ENCODE data around the gene SLC35F4. TPM values are rescaled to one million over a fixed set of nuclear protein-coding genes. Genes with fewer than 3 reads are reported as not detected.

Gene SLC35F4
- total RNA-seq = not detected

GRCh38 chr14:57865403-57866198 is at the start of gene SLC35F4:
SLC35F4 (minus strand) TSS chr14:57866092.
- no peak within 1 kb of the TSS for H3K27ac Mint-ChIP-seq
- no peaks in the 10 kb centered on the region for H3K36me3 Mint-ChIP-seq (ENCODE audit: low read depth)
- no peaks in the 10 kb centered on the region for H3K9me3 Mint-ChIP-seq
- peak; percentile 12 for DNase-seq
- no peaks in the 10 kb centered on the region for H3K4me1 Mint-ChIP-seq (ENCODE audit: low read depth)
- intact Hi-C loops (cut with micrococcal nuclease) = no loop called here
- H3K27me3 Mint-ChIP-seq (ENCODE audit: low read depth) = peaks cover 26% of the 10 kb centered on the region
- no peak within 1 kb of the TSS for H3K4me3 Mint-ChIP-seq
- CTCF ChIA-PET = no interaction called here

DNA sequence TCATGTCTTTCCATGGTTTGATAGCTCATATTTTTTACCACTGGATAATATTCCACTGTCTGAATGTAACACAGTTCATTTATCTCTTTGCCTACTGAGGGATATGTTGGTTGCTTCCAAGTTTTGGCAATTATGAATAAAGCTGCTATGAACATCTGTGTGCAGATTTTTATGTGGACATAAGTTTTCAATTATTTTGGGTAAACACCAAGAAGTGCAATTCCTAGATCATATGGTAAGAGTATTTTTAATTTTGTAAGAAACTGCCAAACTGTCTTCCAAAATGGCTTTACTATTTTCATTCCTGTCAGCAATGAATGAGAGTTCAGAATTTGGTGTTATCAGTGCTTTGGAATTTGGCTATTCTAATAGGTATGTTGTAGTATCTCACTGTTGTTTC is 43.7 kb upstream of the SLC35F4 start:
- Mint-ChIP-seq H3K9me3 (no peaks in the 10 kb centered on the region), H3K27ac (no peak overlapping the region), H3K4me3 (no peak overlapping the region), H3K27me3 (ENCODE audit: low read depth) (peaks cover 2% of the 10 kb centered on the region), H3K4me1 (ENCODE audit: low read depth) (no peaks in the 10 kb centered on the region), H3K36me3 (ENCODE audit: low read depth) (no peaks in the 10 kb centered on the region)
- CTCF ChIA-PET = no interaction called here
- intact Hi-C loops (cut with micrococcal nuclease) = no loop called here
- no peak for DNase-seq

DNA sequence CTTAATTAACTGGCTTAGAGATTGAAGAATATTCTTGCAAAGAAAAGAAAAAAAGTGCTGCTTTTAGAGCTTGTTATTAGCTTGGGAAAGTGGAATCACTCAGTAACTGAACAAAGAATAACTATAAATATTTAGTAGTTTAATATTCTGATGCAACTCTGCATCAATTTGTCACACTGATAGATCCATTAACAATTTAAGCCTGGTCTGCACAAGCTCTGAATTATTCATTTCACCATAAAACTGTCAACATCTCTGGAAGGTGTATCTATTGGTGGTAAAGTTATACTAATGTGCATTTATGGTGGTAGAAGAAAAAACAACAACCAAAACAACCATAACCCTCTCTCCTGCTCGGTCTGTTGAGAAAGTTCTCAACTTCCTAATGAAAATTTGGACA is 38.1 kb upstream of the SLC35F4 start:
- Mint-ChIP-seq H3K27ac (no peak overlapping the region), H3K4me1 (ENCODE audit: low read depth) (no peaks in the 10 kb centered on the region), H3K9me3 (peaks cover 2% of the 10 kb centered on the region), H3K27me3 (ENCODE audit: low read depth) (no peaks in the 10 kb centered on the region), H3K4me3 (no peak overlapping the region), H3K36me3 (ENCODE audit: low read depth) (no peaks in the 10 kb centered on the region)
- DNase-seq = no peak
- CTCF ChIA-PET = no interaction called here
- intact Hi-C loops (cut with micrococcal nuclease) = no loop called here

DNA sequence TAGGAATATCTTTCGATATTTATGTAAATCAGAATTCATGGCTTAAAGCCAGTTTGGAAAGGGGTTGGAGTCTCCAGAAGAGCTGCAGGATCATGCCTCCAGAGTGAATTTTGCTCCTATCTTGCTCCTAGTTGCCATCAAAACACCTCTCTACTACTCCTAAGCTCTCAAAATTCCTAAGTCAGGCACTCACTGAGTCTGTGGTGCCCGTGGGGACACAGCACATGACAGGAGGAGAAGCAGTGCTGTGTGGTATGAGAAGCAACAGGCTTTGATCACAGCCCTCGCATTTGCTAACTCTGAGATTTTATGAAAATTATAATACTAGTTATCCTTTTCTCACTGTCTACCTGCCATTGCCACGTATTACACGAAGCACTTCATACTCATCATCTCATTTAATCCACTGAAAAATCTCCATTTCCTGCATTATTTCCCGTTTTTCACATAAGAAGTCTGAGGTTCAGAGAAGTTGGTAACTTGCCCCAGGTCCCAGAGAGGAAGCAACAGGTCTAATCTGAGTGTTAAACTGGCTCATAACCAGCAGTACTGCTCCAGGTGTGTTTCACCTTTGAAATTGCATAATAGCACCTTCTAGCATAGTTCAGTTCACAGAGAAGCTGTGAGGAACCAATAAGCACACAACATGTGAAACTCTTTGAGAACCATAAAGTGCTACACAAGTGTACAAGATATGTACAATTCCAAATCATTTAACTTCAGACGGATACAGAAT is 33.1 kb upstream of the SLC35F4 start:
- H3K27me3 Mint-ChIP-seq (ENCODE audit: low read depth) = peaks cover 2% of the 10 kb centered on the region
- CTCF ChIA-PET = no interaction called here

DNA sequence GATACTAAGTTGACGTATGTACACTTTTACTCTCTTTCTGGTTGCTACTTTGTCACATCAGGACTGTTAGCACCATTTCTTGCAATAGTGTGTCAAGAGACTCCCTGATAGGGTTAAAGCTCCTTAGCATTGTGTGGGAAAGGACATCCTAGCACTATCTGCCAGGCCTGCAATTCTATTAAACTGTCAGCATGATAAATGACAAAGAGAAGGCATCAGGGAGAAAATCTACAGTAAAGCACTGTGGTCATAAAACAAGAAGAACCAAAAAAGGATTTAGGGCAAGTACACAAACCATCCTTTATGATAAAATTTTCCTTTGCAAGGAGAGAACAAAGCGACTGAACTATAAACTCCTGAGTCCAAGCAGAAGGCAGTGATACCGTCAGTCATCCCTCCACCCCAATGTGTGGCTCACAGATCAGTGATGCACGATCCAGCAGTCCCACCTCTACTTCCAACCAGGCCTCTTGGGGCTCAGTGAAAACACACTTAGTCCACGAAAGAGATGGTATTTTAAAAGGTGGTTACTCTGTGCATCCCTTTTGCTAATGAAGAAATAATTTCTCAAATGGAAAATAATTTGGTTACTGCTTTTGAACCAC is 31.4 kb upstream of the SLC35F4 start:
- Mint-ChIP-seq H3K4me3 (no peak overlapping the region), H3K27me3 (ENCODE audit: low read depth) (peaks cover 4% of the 10 kb centered on the region), H3K4me1 (ENCODE audit: low read depth) (no peaks in the 10 kb centered on the region), H3K9me3 (no peaks in the 10 kb centered on the region), H3K27ac (no peak overlapping the region), H3K36me3 (ENCODE audit: low read depth) (no peaks in the 10 kb centered on the region)
- DNase-seq = no peak
- CTCF ChIA-PET = no interaction called here
- intact Hi-C loops (cut with micrococcal nuclease) = no loop called here

More for the DNA sequence above, 33.1 kb upstream of the SLC35F4 start:
- Mint-ChIP-seq H3K27ac (no peak overlapping the region), H3K4me3 (no peak overlapping the region), H3K36me3 (ENCODE audit: low read depth) (no peaks in the 10 kb centered on the region), H3K4me1 (ENCODE audit: low read depth) (no peaks in the 10 kb centered on the region), H3K9me3 (peaks cover 2% of the 10 kb centered on the region)
- no peak for DNase-seq
- intact Hi-C loops (cut with micrococcal nuclease) = no loop called here

DNA sequence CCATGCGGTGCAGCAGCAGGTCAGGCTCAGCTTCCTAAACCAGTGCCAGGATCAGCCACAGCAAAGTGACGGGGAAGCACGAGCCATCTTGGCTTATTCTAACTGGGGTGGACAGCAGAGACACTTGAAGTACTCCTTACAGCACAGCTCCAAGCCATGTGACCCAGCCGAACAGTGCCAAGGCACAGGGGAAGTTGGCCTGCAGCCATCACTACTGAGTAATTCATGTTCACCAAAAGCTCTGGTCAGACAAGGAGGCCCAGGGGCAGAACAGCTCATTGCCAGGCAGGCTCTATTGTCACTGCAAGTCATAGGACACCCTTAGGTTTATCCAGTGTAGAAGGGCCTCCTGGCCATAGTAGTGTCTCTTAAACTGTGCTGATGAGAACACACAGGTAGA is 23.4 kb upstream of the SLC35F4 start:
- no peak for DNase-seq
- intact Hi-C loops (cut with micrococcal nuclease) = no loop called here
- H3K9me3 Mint-ChIP-seq = no peaks in the 10 kb centered on the region
- no peak overlapping the region for H3K4me3 Mint-ChIP-seq
- CTCF ChIA-PET = no interaction called here
- H3K27ac Mint-ChIP-seq = no peak overlapping the region
- peaks cover 5% of the 10 kb centered on the region for H3K27me3 Mint-ChIP-seq (ENCODE audit: low read depth)
- H3K4me1 Mint-ChIP-seq (ENCODE audit: low read depth) = no peaks in the 10 kb centered on the region
- H3K36me3 Mint-ChIP-seq (ENCODE audit: low read depth) = no peaks in the 10 kb centered on the region

DNA sequence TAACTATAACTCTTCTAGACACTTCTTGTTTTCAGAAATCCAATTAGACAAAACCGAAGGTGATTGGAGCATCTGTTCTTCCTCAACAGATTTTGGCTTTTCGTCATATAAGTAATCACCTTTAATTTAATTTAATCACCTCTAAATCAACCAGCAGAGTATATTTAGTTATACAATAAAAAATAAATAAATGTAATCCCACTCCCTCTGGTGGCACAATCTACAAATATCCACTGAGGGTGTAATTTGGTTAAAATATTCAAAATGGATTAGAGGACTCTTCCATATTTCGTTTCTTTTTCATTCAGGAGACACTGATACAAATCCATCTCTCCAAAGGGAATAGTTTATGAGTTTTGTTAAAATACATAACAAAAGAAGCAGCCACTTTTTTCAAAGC is 18.3 kb upstream of the SLC35F4 start:
- CTCF ChIA-PET = interaction anchor here (1.1 kb wide), 1 partner anchor 351 kb away, joined by 3 read pairs; no protein-coding TSS in a partner anchor
- Mint-ChIP-seq H3K9me3 (no peaks in the 10 kb centered on the region), H3K4me3 (no peak overlapping the region), H3K27me3 (ENCODE audit: low read depth) (peaks cover 8% of the 10 kb centered on the region), H3K36me3 (ENCODE audit: low read depth) (no peaks in the 10 kb centered on the region), H3K4me1 (ENCODE audit: low read depth) (no peaks in the 10 kb centered on the region), H3K27ac (no peak overlapping the region)
- DNase-seq = no peak
- intact Hi-C loops (cut with micrococcal nuclease) = no loop called here

- peaks cover 5% of the 10 kb centered on the region for H3K9me3 Mint-ChIP-seq
- intact Hi-C loops (cut with micrococcal nuclease) = no loop called here
Observed at GRCh38 chr14:57883061-57883460, 17.2 kb upstream of the SLC35F4 start.

DNA sequence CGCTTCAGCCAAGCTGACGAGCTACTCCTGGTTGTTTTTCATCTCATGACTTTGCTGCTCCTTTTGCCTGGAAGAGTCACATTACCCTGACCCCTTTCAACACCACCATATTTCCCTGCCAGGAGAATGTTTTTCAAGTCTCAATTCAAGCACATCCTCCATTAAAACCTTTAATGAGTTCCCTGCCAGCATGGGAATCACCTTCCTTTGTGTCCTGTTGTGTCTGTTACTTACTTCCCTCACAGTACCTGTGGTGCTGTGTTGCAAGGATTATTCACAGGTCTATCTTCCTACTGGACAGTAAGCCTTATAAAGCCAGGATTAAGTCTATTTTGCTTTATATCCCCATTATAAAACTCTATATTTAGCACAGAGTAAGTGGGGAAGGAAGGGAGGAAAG is 13.6 kb upstream of the SLC35F4 start:
- H3K27ac Mint-ChIP-seq = no peak overlapping the region
- intact Hi-C loops (cut with micrococcal nuclease) = no loop called here
- no peaks in the 10 kb centered on the region for H3K4me1 Mint-ChIP-seq (ENCODE audit: low read depth)
- H3K27me3 Mint-ChIP-seq (ENCODE audit: low read depth) = peaks cover 5% of the 10 kb centered on the region
- no peaks in the 10 kb centered on the region for H3K36me3 Mint-ChIP-seq (ENCODE audit: low read depth)
- CTCF ChIA-PET = no interaction called here
- H3K9me3 Mint-ChIP-seq = peaks cover 5% of the 10 kb centered on the region
- no peak overlapping the region for H3K4me3 Mint-ChIP-seq
- no peak for DNase-seq

More at GRCh38 chr14:57883061-57883460, 17.2 kb upstream of the SLC35F4 start:
- H3K4me3 Mint-ChIP-seq = no peak overlapping the region
- no peaks in the 10 kb centered on the region for H3K36me3 Mint-ChIP-seq (ENCODE audit: low read depth)
- CTCF ChIA-PET = interaction anchor here (0.7 to 1.1 kb wide), 2 partner anchors 228 to 350 kb away, joined by 3 read pairs; no protein-coding TSS in a partner anchor
- peaks cover 8% of the 10 kb centered on the region for H3K27me3 Mint-ChIP-seq (ENCODE audit: low read depth)
- H3K27ac Mint-ChIP-seq = no peak overlapping the region
- H3K4me1 Mint-ChIP-seq (ENCODE audit: low read depth) = no peaks in the 10 kb centered on the region
- no peak for DNase-seq

GRCh38 chr14:57875985-57876384 is 10.1 kb upstream of the SLC35F4 start:
- Mint-ChIP-seq H3K9me3 (peaks cover 5% of the 10 kb centered on the region), H3K27ac (no peak overlapping the region), H3K4me3 (no peak overlapping the region), H3K36me3 (ENCODE audit: low read depth) (no peaks in the 10 kb centered on the region), H3K27me3 (ENCODE audit: low read depth) (peaks cover 8% of the 10 kb centered on the region), H3K4me1 (ENCODE audit: low read depth) (no peaks in the 10 kb centered on the region)
- CTCF ChIA-PET = no interaction called here
- intact Hi-C loops (cut with micrococcal nuclease) = no loop called here
- DNase-seq = no peak

GRCh38 chr14:57875296-57875695 is 9.4 kb upstream of the SLC35F4 start:
- H3K9me3 Mint-ChIP-seq = peaks cover 5% of the 10 kb centered on the region
- no peak overlapping the region for H3K4me3 Mint-ChIP-seq
- intact Hi-C loops (cut with micrococcal nuclease) = no loop called here
- no peak overlapping the region for H3K27ac Mint-ChIP-seq
- no peaks in the 10 kb centered on the region for H3K36me3 Mint-ChIP-seq (ENCODE audit: low read depth)
- CTCF ChIA-PET = no interaction called here
- H3K27me3 Mint-ChIP-seq (ENCODE audit: low read depth) = peaks cover 5% of the 10 kb centered on the region
- no peaks in the 10 kb centered on the region for H3K4me1 Mint-ChIP-seq (ENCODE audit: low read depth)
- DNase-seq = no peak

- H3K36me3 Mint-ChIP-seq (ENCODE audit: low read depth) = no peaks in the 10 kb centered on the region
- H3K27ac Mint-ChIP-seq = no peak overlapping the region
- no peak overlapping the region for H3K4me3 Mint-ChIP-seq
- DNase-seq = peak; percentile 31
- H3K4me1 Mint-ChIP-seq (ENCODE audit: low read depth) = no peaks in the 10 kb centered on the region
- H3K27me3 Mint-ChIP-seq (ENCODE audit: low read depth) = peaks cover 12% of the 10 kb centered on the region
- no peaks in the 10 kb centered on the region for H3K9me3 Mint-ChIP-seq
- CTCF ChIA-PET = no interaction called here
- intact Hi-C loops (cut with micrococcal nuclease) = loop anchor here (2.0 kb wide), 1 partner anchor 339 kb away; no protein-coding TSS in a partner anchor
Observed at GRCh38 chr14:57871459-57872080, 5.7 kb upstream of the SLC35F4 start.
